DOHH2 (cell line): ENCODE results near the gene DCTD.

Source experiments
- H3F3A ChIP-seq: fragments of 200-600 bp; sonication (generic), shearing (Covaris generic); 2 replicates; pipeline ENCODE4 v1.6.0; 2016; ENCODE audit warnings: antibody characterized with exemption, mild to moderate bottlenecking; ENCODE audit not compliant: control insufficient read depth, insufficient read depth
- H3K27ac ChIP-seq: fragments of 200-600 bp; sonication (generic); 2 replicates; pipeline ENCODE4 v1.5.1; 2014; ENCODE audit warnings: low read depth, mild to moderate bottlenecking, low read length, moderate library complexity
- H3K27me3 ChIP-seq: fragments of 200-600 bp; sonication (generic); 2 replicates; pipeline ENCODE4 v1.6.1; 2014; ENCODE audit warnings: mild to moderate bottlenecking, low read length, mixed read lengths; ENCODE audit not compliant: control insufficient read depth
- H3K36me3 ChIP-seq: fragments of 200-600 bp; sonication (generic); 2 replicates; pipeline ENCODE4 v1.6.1; 2014; ENCODE audit warnings: mild to moderate bottlenecking, low read length, moderate library complexity, mixed read lengths; ENCODE audit not compliant: control insufficient read depth
- H3K4me1 ChIP-seq: fragments of 200-600 bp; sonication (generic); 2 replicates; pipeline ENCODE4 v1.6.1; 2014; ENCODE audit warnings: mild to moderate bottlenecking, low read length, mixed read lengths; ENCODE audit not compliant: control insufficient read depth
- H3K4me2 ChIP-seq: fragments of 200-600 bp; sonication (generic); 2 replicates; pipeline ENCODE4 v1.6.0; 2014; ENCODE audit warnings: mild to moderate bottlenecking, low read length, moderate library complexity
- H3K4me3 ChIP-seq: fragments of 200-600 bp; sonication (generic); 2 replicates; pipeline ENCODE4 v1.5.1; 2014; ENCODE audit warnings: mild to moderate bottlenecking, low read length, mixed read lengths
- H3K79me2 ChIP-seq: fragments of 200-600 bp; sonication (generic); 2 replicates; pipeline ENCODE4 v1.6.1; 2014; ENCODE audit warnings: mild to moderate bottlenecking, low read length, mixed read lengths; ENCODE audit not compliant: control insufficient read depth
- H3K9me2 ChIP-seq: fragments of 200-600 bp; sonication (generic); replicated peaks from 2 replicates; pipeline ENCODE4 v1.6.1; 2014; ENCODE audit warnings: mild to moderate bottlenecking, low read length, mixed read lengths; ENCODE audit not compliant: control insufficient read depth
- H3K9me3 ChIP-seq: fragments of 200-600 bp; sonication (generic); 2 replicates; pipeline ENCODE4 v1.6.1; 2014; ENCODE audit warnings: antibody characterized with exemption, low read length, mixed read lengths; ENCODE audit not compliant: control insufficient read depth, insufficient read depth
- H4K20me1 ChIP-seq: fragments of 200-600 bp; sonication (generic); 2 replicates; pipeline ENCODE4 v1.6.0; 2014; ENCODE audit warnings: low read depth, mild to moderate bottlenecking, antibody characterized with exemption, low read length, moderate library complexity; ENCODE audit not compliant: control insufficient read depth, insufficient read depth
- EZH2phosphoT487 ChIP-seq: fragments of 200-600 bp; sonication (generic); IDR thresholded peaks from 2 replicates; pipeline ENCODE4 v1.6.1; 2017; ENCODE audit warnings: borderline replicate concordance, mild to moderate bottlenecking, antibody characterized with exemption, low read length, moderate library complexity, mixed read lengths
- TF ChIP-seq, protein P1 (sequence below): fragments of 200-600 bp; sonication (generic); IDR thresholded peaks from one replicate; pipeline ENCODE4 v1.5.1; 2014; ENCODE audit warnings: antibody characterized with exemption, mild to moderate bottlenecking, low read depth, low read length; ENCODE audit not compliant: poor library complexity, severe bottlenecking

Gene DCTD

DNA sequence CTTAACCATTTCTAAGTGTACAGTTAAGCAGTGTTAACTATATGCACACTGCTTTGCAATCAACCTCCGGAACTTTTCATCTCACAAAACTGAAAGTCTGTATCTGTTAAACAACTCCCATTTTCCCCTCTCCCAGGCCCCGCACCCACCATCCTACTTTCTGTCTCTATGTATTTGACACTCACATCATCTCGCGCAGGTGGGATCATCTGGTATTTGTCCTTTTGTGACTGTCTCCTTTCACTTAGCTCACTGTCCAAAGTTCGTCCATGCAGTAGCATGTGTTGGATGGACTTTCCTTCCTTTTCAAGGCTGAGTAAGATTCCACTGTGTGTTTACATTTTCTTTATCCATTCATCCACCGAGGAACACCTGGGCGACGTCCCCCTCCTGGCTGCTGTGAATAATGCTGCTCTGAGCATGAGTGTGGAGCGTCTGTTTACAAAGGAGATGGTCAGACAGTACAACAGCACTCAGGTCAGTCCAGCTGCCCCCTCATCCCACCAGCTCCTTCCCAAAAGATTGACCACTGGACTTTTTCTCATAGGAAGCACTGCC, 39.8 kb downstream of the DCTD start:
- peaks cover 6% of the 10 kb centered on the region; the same call in 1 of the 2 replicates for H3F3A ChIP-seq
- no peaks in the 10 kb centered on the region for H3K9me3 ChIP-seq
- H3K4me2 ChIP-seq = no peak overlapping the region
- no peaks in the 10 kb centered on the region for H3K9me2 ChIP-seq
- no peak overlapping the region for H3K27ac ChIP-seq
- H3K27me3 ChIP-seq = peaks cover 13% of the 10 kb centered on the region
- TF ChIP-seq, protein P1, sequence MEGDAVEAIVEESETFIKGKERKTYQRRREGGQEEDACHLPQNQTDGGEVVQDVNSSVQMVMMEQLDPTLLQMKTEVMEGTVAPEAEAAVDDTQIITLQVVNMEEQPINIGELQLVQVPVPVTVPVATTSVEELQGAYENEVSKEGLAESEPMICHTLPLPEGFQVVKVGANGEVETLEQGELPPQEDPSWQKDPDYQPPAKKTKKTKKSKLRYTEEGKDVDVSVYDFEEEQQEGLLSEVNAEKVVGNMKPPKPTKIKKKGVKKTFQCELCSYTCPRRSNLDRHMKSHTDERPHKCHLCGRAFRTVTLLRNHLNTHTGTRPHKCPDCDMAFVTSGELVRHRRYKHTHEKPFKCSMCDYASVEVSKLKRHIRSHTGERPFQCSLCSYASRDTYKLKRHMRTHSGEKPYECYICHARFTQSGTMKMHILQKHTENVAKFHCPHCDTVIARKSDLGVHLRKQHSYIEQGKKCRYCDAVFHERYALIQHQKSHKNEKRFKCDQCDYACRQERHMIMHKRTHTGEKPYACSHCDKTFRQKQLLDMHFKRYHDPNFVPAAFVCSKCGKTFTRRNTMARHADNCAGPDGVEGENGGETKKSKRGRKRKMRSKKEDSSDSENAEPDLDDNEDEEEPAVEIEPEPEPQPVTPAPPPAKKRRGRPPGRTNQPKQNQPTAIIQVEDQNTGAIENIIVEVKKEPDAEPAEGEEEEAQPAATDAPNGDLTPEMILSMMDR = no peak
- TF ChIP-seq EZH2phosphoT487 = no peak
- peaks cover 3% of the 10 kb centered on the region; the same call in 1 of the 2 replicates for H4K20me1 ChIP-seq
- H3K4me3 ChIP-seq = no peak overlapping the region
- H3K79me2 ChIP-seq = no peaks in the 10 kb centered on the region
- H3K36me3 ChIP-seq = no peaks in the 10 kb centered on the region
- peaks cover 23% of the 10 kb centered on the region for H3K4me1 ChIP-seq

DNA sequence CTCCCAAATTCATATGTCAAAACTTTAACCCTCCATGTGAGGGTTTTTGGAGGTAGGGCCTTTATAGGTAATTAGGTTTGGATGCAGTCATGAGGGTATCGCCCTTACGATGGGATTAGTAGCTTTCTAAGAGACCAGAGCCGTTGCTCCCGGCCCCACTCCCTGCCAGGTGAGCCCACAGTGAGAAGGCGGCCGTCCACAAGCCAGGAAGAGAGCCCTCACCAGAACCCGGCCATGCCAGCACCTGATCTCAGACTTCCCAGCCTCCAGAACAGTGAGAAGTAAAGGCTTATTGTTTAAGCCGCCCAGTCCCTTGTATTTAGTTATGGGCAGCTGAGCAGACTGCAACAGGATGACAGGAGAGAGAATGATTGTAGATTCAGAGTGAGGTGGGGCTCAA, 40.8 kb downstream of the DCTD start:
- H3K4me1 ChIP-seq = peaks cover 23% of the 10 kb centered on the region
- no peaks in the 10 kb centered on the region for H3K36me3 ChIP-seq
- H3F3A ChIP-seq = peaks cover 6% of the 10 kb centered on the region; the same call in 1 of the 2 replicates
- peaks cover 3% of the 10 kb centered on the region; the same call in 1 of the 2 replicates for H4K20me1 ChIP-seq
- TF ChIP-seq, protein P1 = no peak
- no peak for TF ChIP-seq EZH2phosphoT487
- no peaks in the 10 kb centered on the region for H3K9me3 ChIP-seq
- H3K27me3 ChIP-seq = peaks cover 13% of the 10 kb centered on the region
- no peak overlapping the region for H3K4me2 ChIP-seq
- no peaks in the 10 kb centered on the region for H3K9me2 ChIP-seq
- H3K4me3 ChIP-seq = no peak overlapping the region
- H3K79me2 ChIP-seq = no peaks in the 10 kb centered on the region
- no peak overlapping the region for H3K27ac ChIP-seq

DNA sequence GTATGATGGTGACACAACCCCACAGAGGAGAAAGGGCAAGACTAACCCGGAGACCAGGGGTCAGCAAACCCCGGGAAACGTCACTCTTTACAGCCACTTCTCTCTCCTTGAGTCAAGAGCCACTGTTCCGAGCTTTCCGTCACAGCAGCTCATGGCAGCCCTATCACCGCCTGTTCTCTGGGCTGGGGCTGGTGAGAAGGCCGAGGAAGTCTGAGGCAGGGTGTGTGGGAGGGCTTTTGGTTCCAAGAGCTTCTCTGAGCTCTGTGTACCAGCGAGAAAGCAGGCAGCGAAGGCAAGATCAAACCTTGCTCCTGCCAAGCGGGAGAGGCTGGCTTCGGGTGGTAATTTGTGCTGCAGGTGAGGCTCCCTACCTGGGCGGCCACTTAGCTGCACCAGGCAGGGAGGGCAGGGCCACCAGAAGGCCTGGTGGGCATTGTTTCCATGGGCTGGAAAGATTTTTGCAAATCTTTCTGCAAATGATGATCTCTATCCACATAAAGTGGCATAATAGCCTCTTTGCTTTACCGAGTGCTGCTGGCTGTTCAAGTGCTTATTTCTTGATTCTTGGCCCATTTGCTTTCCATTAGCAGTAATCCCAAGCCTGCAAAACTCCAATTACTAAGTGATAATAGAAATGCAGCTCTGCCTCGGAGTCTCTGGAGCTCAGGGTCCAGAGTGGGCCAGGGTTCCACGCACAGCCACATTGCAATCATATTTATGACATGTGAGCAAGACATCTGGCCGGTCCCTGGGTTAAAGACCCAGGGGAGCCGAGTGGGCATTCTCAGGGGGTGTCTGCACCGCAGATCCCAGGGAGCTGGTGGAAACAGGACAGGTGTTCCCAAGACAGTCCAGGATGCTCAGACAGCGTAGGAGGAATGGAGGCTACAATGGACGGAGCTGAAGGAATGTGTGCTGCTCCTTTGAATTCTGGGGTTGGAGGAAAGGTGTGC, 41.5 kb downstream of the DCTD start:
- Histone ChIP-seq H3K4me3 (no peak overlapping the region), H3K27me3 (peaks cover 13% of the 10 kb centered on the region), H3K9me3 (no peaks in the 10 kb centered on the region), H3K79me2 (no peaks in the 10 kb centered on the region), H3F3A (peaks cover 6% of the 10 kb centered on the region; the same call in 1 of the 2 replicates), H4K20me1 (peaks cover 3% of the 10 kb centered on the region; the same call in 1 of the 2 replicates), H3K27ac (no peak overlapping the region), H3K9me2 (no peaks in the 10 kb centered on the region), H3K4me2 (no peak overlapping the region), H3K36me3 (no peaks in the 10 kb centered on the region), H3K4me1 (peaks cover 23% of the 10 kb centered on the region)
- TF ChIP-seq, protein P1 = no peak
- no peak for TF ChIP-seq EZH2phosphoT487
